Measurements from ENCODE around the gene MDK.

- TF ChIP-seq CTCF (conservative IDR thresholded peaks at IDR 0.05; ENCODE audit: low read depth, low read length) = no peak
- TF ChIP-seq RFX5 (IDR thresholded peaks at IDR 0.05; ENCODE audit: low read depth, low read length) = no peak
- TF ChIP-seq RAD21 (IDR thresholded peaks at IDR 0.05; ENCODE audit: low read length) = no peak
- TF ChIP-seq ELK1 (IDR thresholded peaks at IDR 0.05; ENCODE audit: borderline replicate concordance, low read depth, low read length) = no peak
- no peak for TF ChIP-seq USF2 (IDR thresholded peaks at IDR 0.05; ENCODE audit: low read depth, low read length)
- TF ChIP-seq POLR2A (IDR thresholded peaks at IDR 0.05; ENCODE audit: low read depth, low read length) = no peak
Observed at GRCh38 chr11:46381048-46381818, at the start of gene MDK.

Measured in IMR-90 (cell line).